ENCODE results near the gene UGGT2. TPM values are rescaled to one million over a fixed set of nuclear protein-coding genes. Genes with fewer than 3 reads are reported as not detected.

Gene UGGT2
- total and polyA plus RNA-seq, 2 of the 13 experiments (the other 11 are each of a cell fraction or from before 2014, with no cell fraction given) = 13.2 to 27.1 TPM

DNA sequence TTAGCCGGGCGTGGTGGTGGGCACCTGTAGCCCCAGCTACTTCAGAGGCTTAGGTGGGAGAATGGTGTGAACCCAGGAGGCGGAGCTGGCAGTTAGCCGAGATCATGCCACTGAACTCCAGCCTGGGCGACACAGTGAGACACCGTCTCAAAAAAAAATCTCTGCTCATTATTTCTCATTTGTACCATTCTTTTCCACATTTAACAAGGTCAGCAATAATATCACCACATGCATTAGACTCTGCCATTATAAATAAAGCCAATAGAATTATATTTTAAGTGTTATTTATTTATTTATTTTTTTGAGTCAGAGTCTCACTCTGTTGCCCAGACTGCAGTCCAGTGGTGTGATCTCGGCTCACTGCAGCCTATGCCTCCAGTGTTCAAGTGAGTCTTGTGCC lies 24.2 kb downstream of the UGGT2 start:
- ATAC-seq = no peak
- no peak overlapping the region for H3K27ac ChIP-seq (ENCODE audit: extremely low read length, insufficient read depth, low read length)
- no peaks in the 10 kb centered on the region for H3K27me3 ChIP-seq (ENCODE audit: control insufficient read depth in 1 of 2, insufficient read depth in 2 of 2, low read length in 2 of 2)
- peaks cover 2% of the 10 kb centered on the region for H3K79me2 ChIP-seq (ENCODE audit: insufficient read depth, low read length)
- no TSS peak for BruUV-seq (replicated peaks)
- DNase-seq (ENCODE audit: low spot score) = no peak
- no peaks in the 10 kb centered on the region for H3K36me3 ChIP-seq (replicated peaks in 1 of 2; ENCODE audit: control insufficient read depth in 1 of 2, insufficient read depth in 2 of 2, low read length in 2 of 2)
- H4K20me1 ChIP-seq (ENCODE audit: insufficient read depth, low read length) = no peaks in the 10 kb centered on the region
- peak; percentile 34 to 70; a peak in 3 of 4 replicates for TF ChIP-seq MAFK (conservative IDR thresholded peaks at IDR 0.05 in 1 of 2, IDR thresholded peaks at IDR 0.05 in 1 of 2; ENCODE audit: low read length in 2 of 2)
- TF ChIP-seq, protein P1, sequence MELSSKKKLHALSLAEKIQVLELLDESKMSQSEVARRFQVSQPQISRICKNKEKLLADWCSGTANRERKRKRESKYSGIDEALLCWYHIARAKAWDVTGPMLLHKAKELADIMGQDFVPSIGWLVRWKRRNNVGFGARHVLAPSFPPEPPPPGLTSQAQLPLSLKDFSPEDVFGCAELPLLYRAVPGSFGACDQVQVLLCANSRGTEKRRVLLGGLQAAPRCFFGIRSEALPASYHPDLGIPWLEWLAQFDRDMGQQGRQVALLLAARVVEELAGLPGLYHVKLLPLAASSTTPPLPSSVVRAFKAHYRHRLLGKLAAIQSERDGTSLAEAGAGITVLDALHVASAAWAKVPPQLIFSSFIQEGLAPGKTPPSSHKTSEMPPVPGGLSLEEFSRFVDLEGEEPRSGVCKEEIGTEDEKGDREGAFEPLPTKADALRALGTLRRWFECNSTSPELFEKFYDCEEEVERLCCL (CRISPR knock-in tag; IDR thresholded peaks at IDR 0.05; ENCODE audit: borderline replicate concordance) = no peak
- no peak for TF ChIP-seq SP4 (CRISPR knock-in tag; IDR thresholded peaks at IDR 0.05)
- TF ChIP-seq SIX1 (CRISPR knock-in tag; IDR thresholded peaks at IDR 0.05; ENCODE audit: borderline replicate concordance) = no peak
- TF ChIP-seq ZNF484 (CRISPR knock-in tag; IDR thresholded peaks at IDR 0.05; ENCODE audit: borderline replicate concordance, low read depth) = no peak
- TF ChIP-seq SMC3 (IDR thresholded peaks at IDR 0.05; ENCODE audit: low read length) = no peak
- TF ChIP-seq ZNF10 (CRISPR knock-in tag; IDR thresholded peaks at IDR 0.05; ENCODE audit: borderline replicate concordance, low read depth) = no peak
- TF ChIP-seq, protein P2, sequence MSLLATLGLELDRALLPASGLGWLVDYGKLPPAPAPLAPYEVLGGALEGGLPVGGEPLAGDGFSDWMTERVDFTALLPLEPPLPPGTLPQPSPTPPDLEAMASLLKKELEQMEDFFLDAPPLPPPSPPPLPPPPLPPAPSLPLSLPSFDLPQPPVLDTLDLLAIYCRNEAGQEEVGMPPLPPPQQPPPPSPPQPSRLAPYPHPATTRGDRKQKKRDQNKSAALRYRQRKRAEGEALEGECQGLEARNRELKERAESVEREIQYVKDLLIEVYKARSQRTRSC (CRISPR knock-in tag; IDR thresholded peaks at IDR 0.05; ENCODE audit: low read depth) = no peak
- TF ChIP-seq ETV5 (CRISPR knock-in tag; IDR thresholded peaks at IDR 0.05; ENCODE audit: borderline replicate concordance) = no peak
- no peak for TF ChIP-seq ZNF292 (CRISPR knock-in tag; IDR thresholded peaks at IDR 0.05; ENCODE audit: borderline replicate concordance, low read depth)
- TF ChIP-seq, protein P3, sequence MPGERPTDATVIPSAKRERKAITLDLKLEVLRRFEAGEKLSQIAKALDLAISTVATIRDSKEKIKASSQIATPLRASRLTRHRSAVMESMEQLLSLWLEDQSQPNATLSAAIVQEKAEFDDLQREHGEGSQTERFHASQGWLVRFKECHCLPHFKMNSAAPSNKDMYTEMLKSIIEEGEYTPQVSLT (CRISPR knock-in tag; IDR thresholded peaks at IDR 0.05; ENCODE audit: borderline replicate concordance, low read depth) = no peak
- no peak for TF ChIP-seq ZBTB7B (CRISPR knock-in tag; IDR thresholded peaks at IDR 0.05)
- TF ChIP-seq SMAD9 (CRISPR knock-in tag; IDR thresholded peaks at IDR 0.05) = no peak
- TF ChIP-seq ARID2 (CRISPR knock-in tag; IDR thresholded peaks at IDR 0.05; ENCODE audit: borderline replicate concordance) = no peak
- TF ChIP-seq MAFF (IDR thresholded peaks at IDR 0.05; ENCODE audit: low read depth, low read length) = peak; percentile 58
- no peak for TF ChIP-seq PTBP1 (IDR thresholded peaks at IDR 0.05; ENCODE audit: low read depth, low read length, poor library complexity, severe bottlenecking)
- TF ChIP-seq ONECUT2 (CRISPR knock-in tag; IDR thresholded peaks at IDR 0.05) = no peak
- no peak overlapping the region for H2AFZ ChIP-seq (ENCODE audit: low read length)
- CTCF ChIA-PET (ENCODE audit: low intra/inter-chr PET ratio, low total read pairs) = no interaction called here
- in situ Hi-C loops (cut with HindIII; ENCODE audit: extremely low pct_ligation_motif_present, low pct_unique_long_range_greater_than_20kb) = loop anchor here (10.0 kb wide), 1 partner anchor 196 kb away; no protein-coding TSS in a partner anchor
- WGBS (ENCODE audit: low lambda C conversion rate) = 99% methylated on average over 7 of the region's 7 CpGs
- no peaks in the 10 kb centered on the region for H3K9me3 ChIP-seq (ENCODE audit: low read length)
- H3K4me1 ChIP-seq (ENCODE audit: insufficient read depth, low read length) = no peaks in the 10 kb centered on the region; the same call in 1 of the 2 replicates
- no peak overlapping the region for H3K4me2 ChIP-seq (ENCODE audit: low read depth, low read length)
- intact Hi-C loops (cut with micrococcal nuclease; ENCODE audit: unreplicated experiment) = no loop called here
- POLR2A ChIA-PET = no interaction called here
- no peak overlapping the region for H3K9ac ChIP-seq (ENCODE audit: insufficient read depth, low read depth, low read length)
- H3K4me3 ChIP-seq (replicated peaks in 1 of 3; ENCODE audit: insufficient read depth in 1 of 3, low read depth in 2 of 3, low read length in 3 of 3) = no peak overlapping the region
- no peak for FAIRE-seq
